ENCODE data around the gene BTBD9. TPM values are rescaled to one million over a fixed set of nuclear protein-coding genes. Genes with fewer than 3 reads are reported as not detected.

The BTBD9 gene
- total RNA-seq, 2 experiments from 2014 or later, result 11.0 to 13.8 TPM

- H3K36me3 Mint-ChIP-seq, result peaks cover 1% of the 10 kb centered on the region
- DNase-seq, result no peak
- ATAC-seq, result no peak
- CTCF ChIA-PET, result interaction anchor here (0.9 to 2.0 kb wide), 2 partner anchors 9 to 15 kb away, joined by 3 to 7 read pairs; no protein-coding TSS in a partner anchor
- H3K27ac Mint-ChIP-seq, result no peak overlapping the region
- H3K4me1 Mint-ChIP-seq, result peaks cover 13% of the 10 kb centered on the region
- no peaks in the 10 kb centered on the region for H3K9me3 Mint-ChIP-seq (ENCODE audit: low read depth)
- no peaks in the 10 kb centered on the region for H3K27me3 Mint-ChIP-seq
- H3K4me3 Mint-ChIP-seq, result no peak overlapping the region
Measured at GRCh38 chr6:38579010-38579628, 60.6 kb downstream of the BTBD9 start.

GRCh38 chr6:38578075-38578474 lies 61.7 kb downstream of the BTBD9 start:
- Mint-ChIP-seq H3K27me3 (no peaks in the 10 kb centered on the region), H3K36me3 (peaks cover 1% of the 10 kb centered on the region), H3K4me1 (peaks cover 16% of the 10 kb centered on the region), H3K27ac (no peak overlapping the region), H3K9me3 (ENCODE audit: low read depth) (no peaks in the 10 kb centered on the region), H3K4me3 (no peak overlapping the region)
- ATAC-seq (no peak), DNase-seq (no peak)
- CTCF ChIA-PET, result interaction anchor here (0.9 to 2.0 kb wide), 2 partner anchors 8 to 14 kb away, joined by 3 to 7 read pairs; no protein-coding TSS in a partner anchor

- no peak overlapping the region for H3K4me3 Mint-ChIP-seq
- H3K36me3 Mint-ChIP-seq, result peaks cover 1% of the 10 kb centered on the region
- H3K27ac Mint-ChIP-seq, result no peak overlapping the region
- H3K4me1 Mint-ChIP-seq, result peaks cover 17% of the 10 kb centered on the region
- no peak for ATAC-seq
- DNase-seq, result no peak
- no peaks in the 10 kb centered on the region for H3K27me3 Mint-ChIP-seq
- no peaks in the 10 kb centered on the region for H3K9me3 Mint-ChIP-seq (ENCODE audit: low read depth)
- CTCF ChIA-PET, result interaction anchor here (0.6 kb wide), 1 partner anchor 52 kb away, joined by 4 read pairs; no protein-coding TSS in a partner anchor
Measured at GRCh38 chr6:38577492-38577891, 62.2 kb downstream of the BTBD9 start.

GRCh38 chr6:38573801-38574395 lies 65.8 kb downstream of the BTBD9 start:
- Mint-ChIP-seq H3K4me3 (no peak overlapping the region), H3K4me1 (peaks cover 26% of the 10 kb centered on the region), H3K27ac (no peak overlapping the region), H3K9me3 (ENCODE audit: low read depth) (no peaks in the 10 kb centered on the region), H3K36me3 (no peaks in the 10 kb centered on the region), H3K27me3 (no peaks in the 10 kb centered on the region)
- CTCF ChIA-PET, result no interaction called here
- DNase-seq, result no peak
- no peak for ATAC-seq

- CTCF ChIA-PET, result interaction anchor here (2.0 to 2.1 kb wide), 2 partner anchors 79 to 867 kb away, joined by 7 to 8 read pairs; no protein-coding TSS in a partner anchor
- ATAC-seq, result peak; percentile 97
- Mint-ChIP-seq H3K4me3 (peak overlapping the region; percentile 53), H3K27me3 (no peaks in the 10 kb centered on the region), H3K27ac (peak overlapping the region; percentile 81), H3K9me3 (ENCODE audit: low read depth) (no peaks in the 10 kb centered on the region), H3K36me3 (no peaks in the 10 kb centered on the region), H3K4me1 (peaks cover 20% of the 10 kb centered on the region)
- no peak for DNase-seq
Measured at GRCh38 chr6:38572186-38572813, 67.4 kb downstream of the BTBD9 start.

- CTCF ChIA-PET, result interaction anchor here (1.9 to 2.1 kb wide), 3 partner anchors 78 to 873 kb away, joined by 5 to 8 read pairs (median 7); no protein-coding TSS in a partner anchor
- H3K9me3 Mint-ChIP-seq (ENCODE audit: low read depth), result no peaks in the 10 kb centered on the region
Measured at GRCh38 chr6:38571721-38572120, 68.0 kb downstream of the BTBD9 start.

GRCh38 chr6:38570750-38571149 lies 69.0 kb downstream of the BTBD9 start:
- no peaks in the 10 kb centered on the region for H3K27me3 Mint-ChIP-seq

More at GRCh38 chr6:38571721-38572120, 68.0 kb downstream of the BTBD9 start:
- H3K27me3 Mint-ChIP-seq, result no peaks in the 10 kb centered on the region
- ATAC-seq, result peak; percentile 26
- H3K36me3 Mint-ChIP-seq, result no peaks in the 10 kb centered on the region
- H3K4me3 Mint-ChIP-seq, result peak overlapping the region; percentile 53
- no peak for DNase-seq
- peaks cover 18% of the 10 kb centered on the region for H3K4me1 Mint-ChIP-seq
- peak overlapping the region; percentile 81 for H3K27ac Mint-ChIP-seq

GRCh38 chr6:38567436-38567835 lies 72.3 kb downstream of the BTBD9 start:
- H3K27me3 Mint-ChIP-seq, result no peaks in the 10 kb centered on the region
- H3K36me3 Mint-ChIP-seq, result peaks cover 1% of the 10 kb centered on the region
- no peaks in the 10 kb centered on the region for H3K9me3 Mint-ChIP-seq (ENCODE audit: low read depth)
- peaks cover 14% of the 10 kb centered on the region for H3K4me1 Mint-ChIP-seq
- DNase-seq, result no peak
- no peak overlapping the region for H3K4me3 Mint-ChIP-seq
- ATAC-seq, result no peak
- CTCF ChIA-PET, result no interaction called here
- H3K27ac Mint-ChIP-seq, result no peak overlapping the region

More at GRCh38 chr6:38570750-38571149, 69.0 kb downstream of the BTBD9 start:
- no peak overlapping the region for H3K4me3 Mint-ChIP-seq
- no peaks in the 10 kb centered on the region for H3K36me3 Mint-ChIP-seq
- H3K27ac Mint-ChIP-seq, result no peak overlapping the region
- DNase-seq (no peak), ATAC-seq (no peak)
- no peaks in the 10 kb centered on the region for H3K9me3 Mint-ChIP-seq (ENCODE audit: low read depth)
- CTCF ChIA-PET, result interaction anchor here (0.9 to 2.3 kb wide), 10 partner anchors 8 to 872 kb away, joined by 3 to 9 read pairs (median 5); partner anchors contain the start of gene DNAH8
- peaks cover 18% of the 10 kb centered on the region for H3K4me1 Mint-ChIP-seq

- DNase-seq (no peak), ATAC-seq (no peak)
- Mint-ChIP-seq H3K4me3 (no peak overlapping the region), H3K27ac (no peak overlapping the region), H3K27me3 (no peaks in the 10 kb centered on the region), H3K9me3 (ENCODE audit: low read depth) (no peaks in the 10 kb centered on the region), H3K36me3 (peaks cover 1% of the 10 kb centered on the region), H3K4me1 (peaks cover 4% of the 10 kb centered on the region)
- CTCF ChIA-PET, result no interaction called here
Measured at GRCh38 chr6:38566295-38567030, 73.3 kb downstream of the BTBD9 start.

GRCh38 chr6:38564301-38564700 lies 75.4 kb downstream of the BTBD9 start:
- Mint-ChIP-seq H3K9me3 (ENCODE audit: low read depth) (no peaks in the 10 kb centered on the region), H3K27ac (no peak overlapping the region), H3K4me1 (no peaks in the 10 kb centered on the region), H3K27me3 (no peaks in the 10 kb centered on the region), H3K36me3 (peaks cover 1% of the 10 kb centered on the region), H3K4me3 (no peak overlapping the region)
- ATAC-seq (no peak), DNase-seq (no peak)
- CTCF ChIA-PET, result interaction anchor here (0.7 to 1.4 kb wide), 2 partner anchors 14 to 98 kb away, joined by 3 read pairs; no protein-coding TSS in a partner anchor

- Mint-ChIP-seq H3K4me3 (no peak overlapping the region), H3K4me1 (peaks cover 4% of the 10 kb centered on the region), H3K9me3 (ENCODE audit: low read depth) (no peaks in the 10 kb centered on the region), H3K27me3 (no peaks in the 10 kb centered on the region), H3K27ac (no peak overlapping the region), H3K36me3 (peaks cover 3% of the 10 kb centered on the region)
- CTCF ChIA-PET, result no interaction called here
- ATAC-seq (no peak), DNase-seq (no peak)
Measured at GRCh38 chr6:38555606-38556005, 84.1 kb downstream of the BTBD9 start.

GRCh38 chr6:38554700-38555413 lies 84.9 kb downstream of the BTBD9 start:
- no peak overlapping the region for H3K27ac Mint-ChIP-seq
- H3K4me3 Mint-ChIP-seq, result no peak overlapping the region
- ATAC-seq (no peak), DNase-seq (no peak)
- peaks cover 3% of the 10 kb centered on the region for H3K36me3 Mint-ChIP-seq
- CTCF ChIA-PET, result no interaction called here
- no peaks in the 10 kb centered on the region for H3K9me3 Mint-ChIP-seq (ENCODE audit: low read depth)
- H3K27me3 Mint-ChIP-seq, result no peaks in the 10 kb centered on the region
- H3K4me1 Mint-ChIP-seq, result peaks cover 4% of the 10 kb centered on the region

GRCh38 chr6:38554014-38554413 lies 85.7 kb downstream of the BTBD9 start:
- no peak overlapping the region for H3K4me3 Mint-ChIP-seq
- no peaks in the 10 kb centered on the region for H3K27me3 Mint-ChIP-seq
- CTCF ChIA-PET, result no interaction called here
- H3K27ac Mint-ChIP-seq, result no peak overlapping the region
- H3K36me3 Mint-ChIP-seq, result peaks cover under 1% of the 10 kb centered on the region
- no peaks in the 10 kb centered on the region for H3K9me3 Mint-ChIP-seq (ENCODE audit: low read depth)
- ATAC-seq, result no peak
- peaks cover 1% of the 10 kb centered on the region for H3K4me1 Mint-ChIP-seq
- no peak for DNase-seq

All from activated CD8-positive, alpha-beta memory T cell treated with anti-CD3 and anti-CD28 coated beads, Interleukin-2, amount 10 ng/mL, durations not matched to agents 7 days and 5 days (primary cell).